Neural cell (in vitro differentiated cells): ENCODE results near the gene ZFP36L2. TPM values are rescaled to one million over a fixed set of nuclear protein-coding genes. Genes with fewer than 3 reads are reported as not detected.

Experiments used
- H2AFZ ChIP-seq: fragments of 200-600, 300-800 bp; sonication (generic), shearing (Covaris generic); 2 replicates; pipeline ENCODE4 v1.6.0; 2014; ENCODE audit warnings: low read depth, mild to moderate bottlenecking, antibody characterized with exemption, low read length, moderate library complexity
- H3F3A ChIP-seq: fragments of 200-600 bp; shearing (Covaris generic); 2 replicates; pipeline ENCODE4 v1.6.1; 2016; ENCODE audit warnings: mild to moderate bottlenecking, moderate library complexity, mixed read lengths, antibody characterized with exemption, low read length; ENCODE audit not compliant: insufficient read depth, poor library complexity, severe bottlenecking
- H3K27ac ChIP-seq: fragments of 200-600, 300-800 bp; sonication (generic), shearing (Covaris generic); 2 replicates; pipeline ENCODE4 v1.5.1; 2014; ENCODE audit warnings: mild to moderate bottlenecking, low read length, moderate library complexity
- H3K27me3 ChIP-seq: fragments of 300-800, 200-600 bp; sonication (generic), shearing (Covaris generic); 2 replicates; pipeline ENCODE4 v1.6.0; 2014; ENCODE audit warnings: mild to moderate bottlenecking, low read depth, low read length, moderate library complexity; ENCODE audit not compliant: insufficient read depth
- H3K36me3 ChIP-seq: fragments of 300-800, 200-600 bp; sonication (generic), shearing (Covaris generic); 2 replicates; pipeline ENCODE4 v1.5.1; 2014; ENCODE audit warnings: mild to moderate bottlenecking, antibody characterized with exemption, low read length, moderate library complexity; ENCODE audit not compliant: insufficient read depth
- H3K4me2 ChIP-seq: fragments of 300-800, 200-600 bp; sonication (generic), shearing (Covaris generic); 2 replicates; pipeline ENCODE4 v1.6.0; 2014; ENCODE audit warnings: mild to moderate bottlenecking, low read length
- H3K4me3 ChIP-seq: fragments of 300-800, 200-600 bp; sonication (generic), shearing (Covaris generic); 2 replicates; pipeline ENCODE4 v1.5.1; 2014; ENCODE audit warnings: mild to moderate bottlenecking, low read length, moderate library complexity
- H3K79me2 ChIP-seq: fragments of 200-600 bp; shearing (Covaris generic); replicated peaks from 2 replicates; pipeline ENCODE4 v1.6.0; 2014; ENCODE audit warnings: mild to moderate bottlenecking, low read length, moderate library complexity; ENCODE audit not compliant: insufficient read depth
- H3K9ac ChIP-seq: fragments of 300-800, 200-600 bp; sonication (generic), shearing (Covaris generic); 2 replicates; pipeline ENCODE4 v1.6.1; 2016; ENCODE audit warnings: mild to moderate bottlenecking, low read length, mixed read lengths
- H3K9me2 ChIP-seq: fragments of 200-600 bp; shearing (Covaris generic); 2 replicates; pipeline ENCODE4 v1.6.1; 2016; ENCODE audit warnings: mild to moderate bottlenecking, low read length, mixed read lengths; ENCODE audit not compliant: insufficient read depth
- H3K9me3 ChIP-seq: fragments of 200-600, 300-800 bp; sonication (generic), shearing (Covaris generic); 2 replicates; pipeline ENCODE4 v1.6.1; 2016; ENCODE audit warnings: mild to moderate bottlenecking, mixed run types, low read length, moderate library complexity, mixed read lengths
- H4K20me1 ChIP-seq: fragments of 200-600 bp; shearing (Covaris generic); 2 replicates; pipeline ENCODE4 v1.6.1; 2016; ENCODE audit warnings: mild to moderate bottlenecking, mixed run types; ENCODE audit not compliant: insufficient read depth
- EP300 ChIP-seq: fragments of 450-650 bp; conservative IDR thresholded peaks from 2 replicates; pipeline ENCODE4 v1.6.1; 2014; ENCODE audit warnings: antibody characterized with exemption, mild to moderate bottlenecking, moderate library complexity; ENCODE audit not compliant: poor library complexity, severe bottlenecking
- EZH2 ChIP-seq: fragments of 200-600, 300-800 bp; shearing (Covaris generic), sonication (generic); IDR thresholded peaks from 2 replicates; pipeline ENCODE4 v1.6.1; 2014; ENCODE audit warnings: antibody characterized with exemption, low read length, borderline replicate concordance, mild to moderate bottlenecking; ENCODE audit not compliant: insufficient read depth, poor library complexity, severe bottlenecking
- MXI1 ChIP-seq: fragments of 450-650 bp; conservative IDR thresholded peaks from 2 replicates; pipeline ENCODE4 v1.6.1; 2014; ENCODE audit warnings: antibody characterized with exemption, mild to moderate bottlenecking; ENCODE audit not compliant: poor library complexity, severe bottlenecking
- POLR2AphosphoS5 ChIP-seq: IDR thresholded peaks from 2 replicates; pipeline ENCODE4 v1.6.1; 2012
- RAD21 ChIP-seq: fragments of 450-650 bp; conservative IDR thresholded peaks from 2 replicates; pipeline ENCODE4 v1.6.1; 2014; ENCODE audit warnings: antibody characterized with exemption, mild to moderate bottlenecking, moderate library complexity
- SMC3 ChIP-seq: fragments of 450-650 bp; conservative IDR thresholded peaks from 2 replicates; pipeline ENCODE4 v1.6.1; 2014; ENCODE audit warnings: antibody characterized with exemption, mild to moderate bottlenecking, moderate library complexity; ENCODE audit not compliant: poor library complexity
- TAF1 ChIP-seq: IDR thresholded peaks from 2 replicates; pipeline ENCODE4 v1.6.1; 2012; ENCODE audit warnings: low read depth
- polyA plus RNA-seq: library from polyadenylated mRNA; depleted of rRNA; stranded (reverse); fragments of >200 nt; gene quantifications from 2 replicates; pipeline ENCODE4 v1.2.3, GENCODE V29; 2014
- TF ChIP-seq, protein P1 (sequence below): IDR thresholded peaks from 2 replicates; pipeline ENCODE4 v1.6.1; 2012; ENCODE audit warnings: borderline replicate concordance
- TF ChIP-seq, protein P2 (sequence below): fragments of 450-650 bp; IDR thresholded peaks from 2 replicates; pipeline ENCODE4 v1.5.1; 2014; ENCODE audit warnings: antibody characterized with exemption, mild to moderate bottlenecking, moderate library complexity; ENCODE audit not compliant: poor library complexity, severe bottlenecking

Gene ZFP36L2
- polyA plus RNA-seq, 1 donor from 2014 or later: 0.33 TPM

DNA sequence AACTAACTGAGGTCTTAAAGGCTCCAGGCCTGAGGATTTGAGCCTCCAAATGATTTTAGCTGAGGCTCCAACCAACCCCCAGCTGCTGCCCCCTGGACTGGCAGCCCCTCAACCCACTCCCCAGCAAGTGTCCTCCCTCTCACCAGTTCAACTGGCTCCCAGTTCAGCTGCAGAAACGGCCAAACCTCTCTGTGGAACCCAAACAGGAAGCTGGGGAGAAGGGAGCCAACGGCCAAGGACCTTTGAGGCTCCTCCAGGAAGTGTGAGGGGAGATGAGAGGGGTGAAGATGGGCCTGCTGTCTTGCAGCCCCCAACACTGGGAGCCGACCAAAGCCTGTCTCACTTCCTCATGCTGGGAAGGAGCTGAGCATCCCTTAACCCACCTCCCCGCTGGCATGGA, 24.9 kb downstream of the ZFP36L2 start:
- H3K4me3 ChIP-seq: no peak overlapping the region
- H3K9me2 ChIP-seq: no peaks in the 10 kb centered on the region
- no peak overlapping the region for H3K4me2 ChIP-seq
- TF ChIP-seq MXI1 (no peak), TAF1 (no peak), SMC3 (no peak), POLR2AphosphoS5 (no peak), RAD21 (no peak), EZH2 (no peak)
- TF ChIP-seq, protein P1, sequence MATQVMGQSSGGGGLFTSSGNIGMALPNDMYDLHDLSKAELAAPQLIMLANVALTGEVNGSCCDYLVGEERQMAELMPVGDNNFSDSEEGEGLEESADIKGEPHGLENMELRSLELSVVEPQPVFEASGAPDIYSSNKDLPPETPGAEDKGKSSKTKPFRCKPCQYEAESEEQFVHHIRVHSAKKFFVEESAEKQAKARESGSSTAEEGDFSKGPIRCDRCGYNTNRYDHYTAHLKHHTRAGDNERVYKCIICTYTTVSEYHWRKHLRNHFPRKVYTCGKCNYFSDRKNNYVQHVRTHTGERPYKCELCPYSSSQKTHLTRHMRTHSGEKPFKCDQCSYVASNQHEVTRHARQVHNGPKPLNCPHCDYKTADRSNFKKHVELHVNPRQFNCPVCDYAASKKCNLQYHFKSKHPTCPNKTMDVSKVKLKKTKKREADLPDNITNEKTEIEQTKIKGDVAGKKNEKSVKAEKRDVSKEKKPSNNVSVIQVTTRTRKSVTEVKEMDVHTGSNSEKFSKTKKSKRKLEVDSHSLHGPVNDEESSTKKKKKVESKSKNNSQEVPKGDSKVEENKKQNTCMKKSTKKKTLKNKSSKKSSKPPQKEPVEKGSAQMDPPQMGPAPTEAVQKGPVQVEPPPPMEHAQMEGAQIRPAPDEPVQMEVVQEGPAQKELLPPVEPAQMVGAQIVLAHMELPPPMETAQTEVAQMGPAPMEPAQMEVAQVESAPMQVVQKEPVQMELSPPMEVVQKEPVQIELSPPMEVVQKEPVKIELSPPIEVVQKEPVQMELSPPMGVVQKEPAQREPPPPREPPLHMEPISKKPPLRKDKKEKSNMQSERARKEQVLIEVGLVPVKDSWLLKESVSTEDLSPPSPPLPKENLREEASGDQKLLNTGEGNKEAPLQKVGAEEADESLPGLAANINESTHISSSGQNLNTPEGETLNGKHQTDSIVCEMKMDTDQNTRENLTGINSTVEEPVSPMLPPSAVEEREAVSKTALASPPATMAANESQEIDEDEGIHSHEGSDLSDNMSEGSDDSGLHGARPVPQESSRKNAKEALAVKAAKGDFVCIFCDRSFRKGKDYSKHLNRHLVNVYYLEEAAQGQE: no peak
- no peak overlapping the region for H3K9ac ChIP-seq
- H4K20me1 ChIP-seq: no peaks in the 10 kb centered on the region
- no peak overlapping the region for H2AFZ ChIP-seq
- H3K79me2 ChIP-seq: no peaks in the 10 kb centered on the region
- H3K9me3 ChIP-seq: no peaks in the 10 kb centered on the region
- H3K27me3 ChIP-seq: no peaks in the 10 kb centered on the region
- H3K27ac ChIP-seq: no peak overlapping the region
- H3K36me3 ChIP-seq: no peaks in the 10 kb centered on the region
- H3F3A ChIP-seq: no peaks in the 10 kb centered on the region

DNA sequence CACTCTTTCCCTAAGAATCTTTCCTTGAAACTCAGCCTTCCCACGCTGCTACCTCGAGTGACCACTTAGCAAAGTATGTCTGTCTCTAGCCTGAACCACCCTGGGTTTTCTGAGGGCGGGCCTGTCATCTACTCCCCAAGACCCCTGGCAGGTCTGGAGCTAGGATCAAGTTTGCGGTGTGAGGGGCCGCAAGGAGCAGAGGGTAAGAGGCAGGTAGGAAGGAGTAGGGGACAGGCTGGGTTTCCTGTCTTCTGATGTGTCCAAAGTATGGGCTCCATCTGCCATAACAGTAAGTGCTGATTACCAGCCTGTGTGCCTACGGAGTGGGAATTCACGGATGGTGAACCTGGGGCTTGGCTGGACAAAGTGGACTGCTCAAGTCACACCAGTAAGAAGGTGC, 25.4 kb downstream of the ZFP36L2 start:
- Histone ChIP-seq H3K4me2 (no peak overlapping the region), H3K79me2 (no peaks in the 10 kb centered on the region), H4K20me1 (no peaks in the 10 kb centered on the region), H3K9me2 (no peaks in the 10 kb centered on the region), H3F3A (no peaks in the 10 kb centered on the region), H3K27me3 (no peaks in the 10 kb centered on the region), H3K36me3 (no peaks in the 10 kb centered on the region), H2AFZ (no peak overlapping the region), H3K27ac (no peak overlapping the region), H3K4me3 (no peak overlapping the region), H3K9me3 (no peaks in the 10 kb centered on the region), H3K9ac (no peak overlapping the region)
- no peak for TF ChIP-seq SMC3
- no peak for TF ChIP-seq EZH2
- TF ChIP-seq POLR2AphosphoS5: no peak
- TF ChIP-seq EP300: no peak
- TF ChIP-seq TAF1: no peak
- TF ChIP-seq, protein P2, sequence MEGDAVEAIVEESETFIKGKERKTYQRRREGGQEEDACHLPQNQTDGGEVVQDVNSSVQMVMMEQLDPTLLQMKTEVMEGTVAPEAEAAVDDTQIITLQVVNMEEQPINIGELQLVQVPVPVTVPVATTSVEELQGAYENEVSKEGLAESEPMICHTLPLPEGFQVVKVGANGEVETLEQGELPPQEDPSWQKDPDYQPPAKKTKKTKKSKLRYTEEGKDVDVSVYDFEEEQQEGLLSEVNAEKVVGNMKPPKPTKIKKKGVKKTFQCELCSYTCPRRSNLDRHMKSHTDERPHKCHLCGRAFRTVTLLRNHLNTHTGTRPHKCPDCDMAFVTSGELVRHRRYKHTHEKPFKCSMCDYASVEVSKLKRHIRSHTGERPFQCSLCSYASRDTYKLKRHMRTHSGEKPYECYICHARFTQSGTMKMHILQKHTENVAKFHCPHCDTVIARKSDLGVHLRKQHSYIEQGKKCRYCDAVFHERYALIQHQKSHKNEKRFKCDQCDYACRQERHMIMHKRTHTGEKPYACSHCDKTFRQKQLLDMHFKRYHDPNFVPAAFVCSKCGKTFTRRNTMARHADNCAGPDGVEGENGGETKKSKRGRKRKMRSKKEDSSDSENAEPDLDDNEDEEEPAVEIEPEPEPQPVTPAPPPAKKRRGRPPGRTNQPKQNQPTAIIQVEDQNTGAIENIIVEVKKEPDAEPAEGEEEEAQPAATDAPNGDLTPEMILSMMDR: no peak
- TF ChIP-seq, protein P1: no peak
